ENCODE results near the gene CYTH3. TPM values are rescaled to one million over a fixed set of nuclear protein-coding genes. Genes with fewer than 3 reads are reported as not detected.

Gene CYTH3
- total RNA-seq, 3 donors from 2014 or later (not counting 1 experiment from before 2014, with no cell fraction given): 7.7 to 42.6 (median 13.6) TPM

DNA sequence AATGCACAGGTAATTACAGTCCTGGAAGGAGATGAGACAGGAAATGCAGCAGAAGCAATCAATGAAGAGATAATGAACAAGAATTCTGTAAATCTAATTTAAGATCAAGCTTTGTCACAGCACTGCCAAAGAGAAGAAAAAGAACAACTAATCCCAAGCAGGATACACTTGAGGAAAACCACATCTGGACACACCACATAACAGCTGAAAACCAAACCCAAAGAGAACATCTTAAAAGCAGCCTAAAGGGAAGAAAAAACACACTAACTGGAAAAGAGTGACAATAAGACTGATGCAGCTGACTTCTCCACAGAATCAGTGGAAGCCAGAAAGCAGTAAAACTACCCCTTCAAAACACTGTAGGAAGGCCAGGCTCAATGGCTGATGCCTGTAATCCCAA lies 10.2 kb downstream of the CYTH3 start:
- no peak overlapping the region for H3K4me3 ChIP-seq (ENCODE audit: low read length)
- Mint-ChIP-seq H3K27me3 (ENCODE audit: low read depth in 2 of 2) (no peaks in the 10 kb centered on the region), H3K4me3 (no peak overlapping the region), H3K27ac (no peak overlapping the region), H3K9me3 (no peaks in the 10 kb centered on the region), H3K4me1 (peaks cover 26 to 49% of the 10 kb centered on the region in 2 donors), H3K36me3 (no peaks in the 10 kb centered on the region)
- DNase-seq (no peak), ATAC-seq (no peak)
- no peaks in the 10 kb centered on the region for H3K36me3 ChIP-seq (ENCODE audit: control insufficient read depth, insufficient read depth, low read length)
- no peak overlapping the region for H3K27ac ChIP-seq (ENCODE audit: low read length)
- no peaks in the 10 kb centered on the region for H3K27me3 ChIP-seq (ENCODE audit: control insufficient read depth, insufficient read depth, low read length)
- H3K4me1 ChIP-seq (ENCODE audit: control insufficient read depth, insufficient read depth, low read length): peaks cover 10% of the 10 kb centered on the region
- intact Hi-C loops (cut with micrococcal nuclease): no loop called here
- TF ChIP-seq, protein P1, sequence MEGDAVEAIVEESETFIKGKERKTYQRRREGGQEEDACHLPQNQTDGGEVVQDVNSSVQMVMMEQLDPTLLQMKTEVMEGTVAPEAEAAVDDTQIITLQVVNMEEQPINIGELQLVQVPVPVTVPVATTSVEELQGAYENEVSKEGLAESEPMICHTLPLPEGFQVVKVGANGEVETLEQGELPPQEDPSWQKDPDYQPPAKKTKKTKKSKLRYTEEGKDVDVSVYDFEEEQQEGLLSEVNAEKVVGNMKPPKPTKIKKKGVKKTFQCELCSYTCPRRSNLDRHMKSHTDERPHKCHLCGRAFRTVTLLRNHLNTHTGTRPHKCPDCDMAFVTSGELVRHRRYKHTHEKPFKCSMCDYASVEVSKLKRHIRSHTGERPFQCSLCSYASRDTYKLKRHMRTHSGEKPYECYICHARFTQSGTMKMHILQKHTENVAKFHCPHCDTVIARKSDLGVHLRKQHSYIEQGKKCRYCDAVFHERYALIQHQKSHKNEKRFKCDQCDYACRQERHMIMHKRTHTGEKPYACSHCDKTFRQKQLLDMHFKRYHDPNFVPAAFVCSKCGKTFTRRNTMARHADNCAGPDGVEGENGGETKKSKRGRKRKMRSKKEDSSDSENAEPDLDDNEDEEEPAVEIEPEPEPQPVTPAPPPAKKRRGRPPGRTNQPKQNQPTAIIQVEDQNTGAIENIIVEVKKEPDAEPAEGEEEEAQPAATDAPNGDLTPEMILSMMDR (IDR thresholded peaks at IDR 0.05): no peak
- no peaks in the 10 kb centered on the region for H3K9me3 ChIP-seq (ENCODE audit: control insufficient read depth, insufficient read depth, low read length)

DNA sequence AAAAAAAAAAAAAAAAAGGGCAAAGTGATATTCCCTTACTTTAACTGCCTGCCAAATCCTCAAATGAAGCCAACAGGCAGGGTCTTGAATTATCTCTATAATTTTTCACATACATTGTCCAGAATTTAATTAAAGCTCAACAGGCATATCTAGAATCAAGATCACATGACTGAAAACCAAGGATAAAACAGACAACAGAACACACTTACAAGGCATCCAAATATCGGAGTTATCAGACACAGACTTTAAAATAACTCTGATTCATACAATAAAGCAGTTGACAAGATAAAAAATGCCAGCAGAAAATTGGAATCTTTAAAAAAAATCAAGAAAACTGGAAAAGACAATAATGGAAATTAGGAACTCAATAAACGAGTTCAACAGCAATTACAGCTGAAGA lies 10.7 kb downstream of the CYTH3 start:
- Histone ChIP-seq H3K4me3 (ENCODE audit: low read length) (no peak overlapping the region), H3K27me3 (ENCODE audit: control insufficient read depth, insufficient read depth, low read length) (no peaks in the 10 kb centered on the region), H3K9me3 (ENCODE audit: control insufficient read depth, insufficient read depth, low read length) (no peaks in the 10 kb centered on the region), H3K36me3 (ENCODE audit: control insufficient read depth, insufficient read depth, low read length) (no peaks in the 10 kb centered on the region), H3K4me1 (ENCODE audit: control insufficient read depth, insufficient read depth, low read length) (peaks cover 11% of the 10 kb centered on the region), H3K27ac (ENCODE audit: low read length) (no peak overlapping the region)
- intact Hi-C loops (cut with micrococcal nuclease): no loop called here
- Mint-ChIP-seq H3K4me1 (peaks cover 31 to 49% of the 10 kb centered on the region in 2 donors), H3K4me3 (no peak overlapping the region), H3K27me3 (ENCODE audit: low read depth in 2 of 2) (no peaks in the 10 kb centered on the region), H3K27ac (no peak overlapping the region), H3K9me3 (no peaks in the 10 kb centered on the region), H3K36me3 (no peaks in the 10 kb centered on the region)
- DNase-seq: no peak
- no peak for ATAC-seq
- TF ChIP-seq, protein P1 (IDR thresholded peaks at IDR 0.05): no peak
- 97% methylated on average over 2 of the region's 2 CpGs for WGBS (ENCODE audit: insufficient coverage)

DNA sequence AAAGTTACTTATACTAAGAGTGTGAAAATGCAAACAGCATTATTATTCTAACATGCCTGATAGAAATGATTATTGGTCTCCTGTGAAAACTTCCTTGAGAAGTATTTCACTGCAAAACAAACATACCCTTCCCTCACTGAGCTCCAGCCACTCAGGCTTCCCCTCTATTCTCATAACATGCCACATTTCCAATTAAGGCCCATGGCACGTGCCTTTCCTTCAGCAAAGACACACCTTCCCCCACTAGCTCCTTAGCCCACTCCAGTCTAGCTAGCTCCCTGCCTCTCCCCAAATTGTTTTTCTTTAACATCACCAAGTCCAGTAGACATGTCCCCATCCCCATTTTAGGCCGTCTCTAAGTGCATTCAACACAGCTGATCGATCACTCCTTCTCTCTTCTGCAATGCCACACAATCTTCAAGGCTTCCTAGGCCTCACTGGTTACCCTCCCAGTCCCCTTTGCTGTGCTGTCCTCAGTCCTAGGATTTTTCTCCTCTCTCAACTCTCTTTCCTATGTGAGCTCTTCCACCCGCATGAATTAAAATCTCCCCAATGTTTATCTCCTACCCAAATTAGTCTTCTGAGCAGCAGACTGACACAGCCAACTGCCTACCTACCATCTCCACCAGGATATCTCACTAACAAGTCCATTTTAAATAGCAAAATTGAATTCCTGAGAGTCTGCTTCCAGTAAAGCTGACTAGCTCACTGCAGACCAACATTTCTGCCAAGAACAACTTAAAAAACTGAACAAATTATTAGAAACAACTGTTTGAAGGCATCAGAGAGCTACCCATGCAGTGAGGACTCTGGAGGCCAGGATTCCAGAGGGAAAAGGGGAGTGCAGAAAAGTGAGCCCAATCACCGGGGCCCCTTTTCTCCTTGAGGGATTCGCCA lies 11.9 kb downstream of the CYTH3 start:
- no peak overlapping the region for H3K27ac ChIP-seq (ENCODE audit: low read length)

More for the DNA sequence above, 11.9 kb downstream of the CYTH3 start:
- Histone ChIP-seq H3K36me3 (ENCODE audit: control insufficient read depth, insufficient read depth, low read length) (no peaks in the 10 kb centered on the region), H3K9me3 (ENCODE audit: control insufficient read depth, insufficient read depth, low read length) (no peaks in the 10 kb centered on the region), H3K4me3 (ENCODE audit: low read length) (no peak overlapping the region), H3K27me3 (ENCODE audit: control insufficient read depth, insufficient read depth, low read length) (no peaks in the 10 kb centered on the region), H3K4me1 (ENCODE audit: control insufficient read depth, insufficient read depth, low read length) (peaks cover 21% of the 10 kb centered on the region)
- TF ChIP-seq, protein P1 (IDR thresholded peaks at IDR 0.05): no peak
- Mint-ChIP-seq H3K9me3 (no peaks in the 10 kb centered on the region), H3K4me3 (no peak overlapping the region), H3K27ac (peak overlapping the region in 1 of 2 donors; percentile 14), H3K4me1 (peaks cover 38 to 52% of the 10 kb centered on the region in 2 donors), H3K36me3 (no peaks in the 10 kb centered on the region), H3K27me3 (ENCODE audit: low read depth in 2 of 2) (no peaks in the 10 kb centered on the region)
- 93% methylated on average over 6 of the region's 6 CpGs for WGBS (ENCODE audit: insufficient coverage)
- ATAC-seq: no peak
- intact Hi-C loops (cut with micrococcal nuclease): no loop called here
- DNase-seq: no peak
